H1 (cell line): Measurements from ENCODE around the gene SRSF2. TPM values are rescaled to one million over a fixed set of nuclear protein-coding genes. Genes with fewer than 3 reads are reported as not detected.

Experiments used
- CTCF ChIA-PET: fragments of 300-600 bp; sonication (Branson Sonifier 250); formaldehyde crosslinking; loops from one replicate; lab custom pipeline; 2021; ENCODE audit not compliant: partially characterized antibody; lab: Charles Lee
- POLR2A ChIA-PET: fragments of 300-600 bp; sonication (Branson Sonifier 250); formaldehyde crosslinking; loops from one replicate; lab custom pipeline; 2021; ENCODE audit warnings: inconsistent platforms; ENCODE audit not compliant: partially characterized antibody; lab: Charles Lee
- DNase-seq, 2 experiments: peaks; one replicate each; pipeline versions ENCODE4 v3.0.0 to v3.0.0-alpha.2; 2010 to 2022; ENCODE audit warnings: low spot score in 2 of 2, low read depth in 1 of 2, mixed read lengths in 1 of 2
- FAIRE-seq: peaks from 2 replicates; lab custom pipeline; 2011; peaks lifted over from hg19 to GRCh38; lab: Jason Lieb, UNC
- H2AFZ ChIP-seq: 2 replicates; pipeline ENCODE4 v1.8.1; 2012; ENCODE audit warnings: low read length, inconsistent platforms
- H2AK5ac ChIP-seq: 2 replicates; pipeline ENCODE4 v1.6.1; 2013; ENCODE audit warnings: low read depth, low read length
- H2BK120ac ChIP-seq: replicated peaks from 2 replicates; pipeline ENCODE3; 2013; ENCODE audit warnings: low read depth, low read length, inconsistent platforms
- H2BK12ac ChIP-seq: 2 replicates; pipeline ENCODE4 v1.6.1; 2013; ENCODE audit warnings: low read depth, low read length
- H2BK15ac ChIP-seq: 2 replicates; pipeline ENCODE4 v1.6.1; 2013; ENCODE audit warnings: low read length
- H2BK20ac ChIP-seq: 2 replicates; pipeline ENCODE4 v1.6.1; 2013; ENCODE audit warnings: low read length
- H2BK5ac ChIP-seq: 2 replicates; pipeline ENCODE4 v1.6.1; 2013; ENCODE audit warnings: low read depth, low read length
- H3K14ac ChIP-seq: 2 replicates; pipeline ENCODE4 v1.6.1; 2013; ENCODE audit warnings: inconsistent platforms; ENCODE audit not compliant: insufficient read length
- H3K18ac ChIP-seq: 2 replicates; pipeline ENCODE4 v1.6.1; 2013; ENCODE audit warnings: low read length; ENCODE audit errors: extremely low read depth
- H3K23ac ChIP-seq: 2 replicates; pipeline ENCODE4 v1.6.1; 2013; ENCODE audit warnings: inconsistent platforms; ENCODE audit not compliant: insufficient read length
- H3K23me2 ChIP-seq: 2 replicates; pipeline ENCODE4 v1.6.1; 2013; ENCODE audit warnings: low read depth, low read length
- H3K27ac ChIP-seq: 2 replicates; pipeline ENCODE4 v1.6.1; 2011; ENCODE audit warnings: low read depth, low read length, inconsistent platforms
- H3K27me3 ChIP-seq, 4 experiments: replicated peaks in 1 of 4; 1 replicate in 1 of 4; 2 replicates in 3 of 4; pipeline versions ENCODE4 v1.6.1 to v1.8.1; 2011 to 2013; ENCODE audit warnings: low read length in 3 of 4, mild to moderate bottlenecking in 3 of 4, inconsistent platforms in 2 of 4, mixed read lengths in 2 of 4, moderate library complexity in 1 of 4; ENCODE audit not compliant: control insufficient read depth in 3 of 4, insufficient read depth in 3 of 4; ENCODE audit errors: extremely low read depth in 1 of 4
- H3K36me3 ChIP-seq, 4 experiments: 2 replicates each; pipeline versions ENCODE4 v1.6.1 to v1.8.1; 2011 to 2013; ENCODE audit warnings: mild to moderate bottlenecking in 4 of 4, low read length in 3 of 4, moderate library complexity in 2 of 4, control low read depth in 1 of 4, inconsistent platforms in 1 of 4; ENCODE audit not compliant: insufficient read depth in 4 of 4, control insufficient read depth in 2 of 4
- H3K4ac ChIP-seq: replicated peaks from 2 replicates; pipeline ENCODE3; 2013; ENCODE audit warnings: low read length, low read depth, mixed read lengths, inconsistent platforms; ENCODE audit not compliant: insufficient read length
- H3K4me1 ChIP-seq, 4 experiments: replicated peaks in 1 of 4; 1 replicate in 1 of 4; 2 replicates in 3 of 4; pipeline versions ENCODE4 v1.6.1 to v1.8.1; 2011 to 2013; ENCODE audit warnings: low read length in 3 of 4, inconsistent platforms in 2 of 4, mixed read lengths in 1 of 4; ENCODE audit not compliant: insufficient read depth in 4 of 4, control insufficient read depth in 3 of 4
- H3K4me2 ChIP-seq, 2 experiments: 2 replicates each; pipeline versions ENCODE4 v1.6.1 to v1.8.1; 2011 to 2013; ENCODE audit warnings: low read depth in 2 of 2, low read length in 2 of 2, control low read depth in 1 of 2, inconsistent platforms in 1 of 2, mild to moderate bottlenecking in 1 of 2; ENCODE audit not compliant: insufficient read depth in 1 of 2
- H3K4me3 ChIP-seq, 4 experiments: fragments of 200-600, 300-600 bp in 1 of 4; sonication (generic), shearing (Covaris generic), sonication (Bioruptor Twin) in 1 of 4; 2 replicates each; pipeline versions ENCODE4 v1.5.1 to v1.8.1; 2011 to 2016; ENCODE audit warnings: low read length in 4 of 4, low read depth in 3 of 4, control low read depth in 2 of 4, inconsistent platforms in 2 of 4, mild to moderate bottlenecking in 2 of 4, mixed read lengths in 1 of 4, moderate library complexity in 1 of 4; ENCODE audit not compliant: insufficient read depth in 2 of 4; ENCODE audit errors: extremely low read depth in 1 of 4
- H3K56ac ChIP-seq: replicated peaks from 2 replicates; pipeline ENCODE3; 2013; ENCODE audit warnings: low read depth, mild to moderate bottlenecking, mixed read lengths, low read length, inconsistent platforms; ENCODE audit not compliant: insufficient read length
- H3K79me1 ChIP-seq: 2 replicates; pipeline ENCODE4 v1.6.1; 2013; ENCODE audit warnings: low read depth, low read length, control low read depth
- H3K79me2 ChIP-seq, 2 experiments: 2 replicates each; pipeline versions ENCODE4 v1.6.1 to v1.8.1; 2012 to 2013; ENCODE audit warnings: low read length in 2 of 2, mild to moderate bottlenecking in 2 of 2, inconsistent platforms in 1 of 2; ENCODE audit not compliant: insufficient read depth in 2 of 2, control insufficient read depth in 1 of 2
- H3K9ac ChIP-seq, 4 experiments: replicated peaks in 1 of 4; 1 replicate in 1 of 4; 2 replicates in 3 of 4; pipeline versions ENCODE4 v1.6.1 to v1.8.1; 2011 to 2013; ENCODE audit warnings: low read depth in 3 of 4, low read length in 3 of 4, control low read depth in 2 of 4, mild to moderate bottlenecking in 2 of 4, moderate library complexity in 2 of 4, inconsistent platforms in 1 of 4; ENCODE audit errors: extremely low read depth in 1 of 4
- H3K9me3 ChIP-seq, 2 experiments: 2 replicates each; pipeline versions ENCODE4 v1.6.1 to v1.8.1; 2012 to 2013; ENCODE audit warnings: mild to moderate bottlenecking in 2 of 2, moderate library complexity in 2 of 2, control low read depth in 1 of 2, inconsistent platforms in 1 of 2, low read depth in 1 of 2, low read length in 1 of 2, mixed read lengths in 1 of 2; ENCODE audit not compliant: insufficient read depth in 2 of 2
- H4K20me1 ChIP-seq, 2 experiments: replicated peaks in 1 of 2; 2 replicates each; pipeline versions ENCODE3 to v1.8.1; 2011 to 2013; ENCODE audit warnings: inconsistent platforms in 2 of 2, low read length in 2 of 2, mild to moderate bottlenecking in 1 of 2; ENCODE audit not compliant: insufficient read depth in 2 of 2, control insufficient read depth in 1 of 2
- H4K5ac ChIP-seq: 2 replicates; pipeline ENCODE4 v1.6.1; 2013; ENCODE audit warnings: low read length, low read depth, mixed read lengths, inconsistent platforms; ENCODE audit not compliant: insufficient read length
- H4K8ac ChIP-seq: 2 replicates; pipeline ENCODE4 v1.8.0; 2013; ENCODE audit warnings: mild to moderate bottlenecking, moderate library complexity, low read length, inconsistent platforms; ENCODE audit not compliant: insufficient read depth; ENCODE audit errors: extremely low read depth
- H4K91ac ChIP-seq: replicated peaks from 2 replicates; pipeline ENCODE3; 2013; ENCODE audit warnings: low read length, mixed read lengths, inconsistent platforms; ENCODE audit not compliant: insufficient read length
- BACH1 ChIP-seq: IDR thresholded peaks from 2 replicates; pipeline ENCODE4 v1.6.1; 2012; ENCODE audit warnings: low read length, improper control_type of control experiment
- BCL11A ChIP-seq, 2 experiments: IDR thresholded peaks; one replicate each; pipeline ENCODE4 v1.6.1; 2011; ENCODE audit warnings: low read depth in 2 of 2, low read length in 2 of 2, mild to moderate bottlenecking in 2 of 2
- BRCA1 ChIP-seq: IDR thresholded peaks from 2 replicates; pipeline ENCODE4 v1.6.1; 2012; ENCODE audit warnings: low read depth, low read length, improper control_type of control experiment
- GTF2F1 ChIP-seq: IDR thresholded peaks from 2 replicates; pipeline ENCODE4 v1.6.1; 2012; ENCODE audit warnings: low read depth, low read length, improper control_type of control experiment, borderline replicate concordance
- HDAC2 ChIP-seq, 2 experiments: fragments of 300-600 bp in 1 of 2; sonication (generic) in 1 of 2; IDR thresholded peaks; 2 replicates each; pipeline ENCODE4 v1.6.1; 2011 to 2012; ENCODE audit warnings: low read depth in 2 of 2, low read length in 2 of 2, mild to moderate bottlenecking in 2 of 2, moderate library complexity in 2 of 2, borderline replicate concordance in 1 of 2, inconsistent platforms in 1 of 2
- HDAC6 ChIP-seq: IDR thresholded peaks from one replicate; pipeline ENCODE4 v1.7.1; 2012; ENCODE audit warnings: low read depth, mild to moderate bottlenecking, inconsistent platforms, low read length, moderate library complexity
- JUND ChIP-seq: IDR thresholded peaks from 2 replicates; pipeline ENCODE4 v1.6.1; 2011; ENCODE audit warnings: mild to moderate bottlenecking, improper control_type of control experiment, low read length
- PHF8 ChIP-seq: fragments of 200-600 bp; sonication (generic); conservative IDR thresholded peaks from 2 replicates; pipeline ENCODE4 v1.7.1; 2012; ENCODE audit warnings: low read depth, mild to moderate bottlenecking, inconsistent platforms, low read length, moderate library complexity
- TCF12 ChIP-seq: IDR thresholded peaks from 2 replicates; pipeline ENCODE4 v1.6.1; 2011; ENCODE audit warnings: low read depth, mild to moderate bottlenecking, low read length
- WGBS, 2 experiments: shearing (Covaris generic) in 1 of 2; methylation state at CpG; one replicate each; pipeline versions ENCODE4 v1.1.6 to v1.1.7; 2013 to 2015; ENCODE audit warnings: low lambda C conversion rate in 2 of 2, mixed read lengths in 2 of 2, inconsistent platforms in 1 of 2, low coverage in 1 of 2, missing lambda C conversion rate in 1 of 2; ENCODE audit not compliant: insufficient replicate concordance in 2 of 2, insufficient coverage in 1 of 2, insufficient read length in 1 of 2; ENCODE audit errors: extremely low coverage in 1 of 2, missing lambda C conversion rate in 1 of 2; 5-methylcytosine and 5-hydroxymethylcytosine counted together
- polyA plus RNA-seq, 7 experiments: library from polyadenylated mRNA; depleted of rRNA in 3 of 7; stranded (reverse) in 5 of 7; unstranded in 2 of 7; fragments of >200 nt in 5 of 7; fragments of 200-250 nt in 2 of 7; gene quantifications; 1 replicate in 5 of 7; 2 replicates in 1 of 7; 4 replicates in 1 of 7; pipeline versions ENCODE4 v1.2.1 to v1.2.3, GENCODE V29; 2011 to 2013; ENCODE audit warnings: missing spikeins in 2 of 7, mixed read lengths in 2 of 7
- total RNA-seq: library from RNA; stranded (reverse); fragmentation: NEBNext Ultra II Directional; extraction: Animal tissue kit (Norgen Biotek cat#: 25700); gene quantifications from 2 replicates; pipeline ENCODE4 v1.2.1, GENCODE V29; 2021
- TF ChIP-seq, protein P1 (sequence below): IDR thresholded peaks from 2 replicates; pipeline ENCODE4 v1.6.1; 2011; ENCODE audit warnings: low read length, improper control_type of control experiment

Gene SRSF2
- total and polyA plus RNA-seq, 2 of the 8 experiments (the other 6 are each of a cell fraction or from before 2014, with no cell fraction given), result 397 to 401 TPM

DNA sequence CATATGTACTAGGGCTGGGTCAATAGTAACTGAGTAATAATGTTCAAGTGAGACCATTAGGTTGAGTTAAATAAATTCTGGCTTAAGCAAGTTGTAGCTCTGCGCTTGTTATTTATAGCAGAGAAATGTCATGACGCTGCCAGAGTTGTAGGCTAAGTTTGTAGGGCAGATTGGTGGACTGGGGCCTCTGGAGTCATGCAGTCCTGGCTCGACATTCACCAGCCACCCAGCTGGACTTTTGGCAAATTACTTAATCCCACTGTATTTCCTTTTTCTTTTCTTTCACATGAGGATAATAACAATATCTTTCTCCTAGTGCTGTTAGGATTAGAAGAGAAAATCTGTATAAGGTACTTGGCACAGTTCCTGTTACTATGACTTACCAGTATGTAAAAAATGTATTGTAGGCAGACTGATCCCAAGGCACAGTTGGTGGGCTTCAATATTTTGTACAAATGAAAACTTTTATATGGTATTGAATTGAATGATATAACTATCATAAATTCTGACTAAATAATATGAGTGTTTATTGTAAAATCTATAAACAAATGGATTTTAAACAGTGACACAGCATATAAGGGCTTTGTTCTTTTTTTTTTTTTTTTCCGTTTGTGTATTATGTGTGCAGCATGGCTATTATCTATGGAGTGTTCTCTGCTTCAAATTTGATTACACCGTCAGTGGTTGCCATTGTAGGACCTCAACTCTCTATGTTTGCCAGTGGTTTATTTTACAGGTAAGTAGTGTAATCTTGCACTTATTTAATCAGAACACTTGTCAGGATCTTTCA is 3.4 kb upstream of the SRSF2 start:
- peaks cover 0 to 7% (median 3%) of the 10 kb centered on the region in 4 experiments; a peak in 5 of 7 replicates for H3K4me1 ChIP-seq
- H3K4me2 ChIP-seq, result no peak overlapping the region
- POLR2A ChIA-PET, result interaction anchor here (0.6 to 9.2 kb wide), 2 partner anchors 15 to 143 kb away, joined by 3 to 181 read pairs; partner anchors contain the start of genes JMJD6 and METTL23
- no peak for TF ChIP-seq TCF12
- TF ChIP-seq BRCA1, result no peak
- no peak for TF ChIP-seq PHF8
- no peak for TF ChIP-seq GTF2F1
- no peak for TF ChIP-seq BACH1
- TF ChIP-seq HDAC2 (IDR thresholded peaks at IDR 0.05; ENCODE audit: borderline replicate concordance in 1 of 2, low read depth in 2 of 2, low read length in 2 of 2), result no peak
- TF ChIP-seq BCL11A (IDR thresholded peaks at IDR 0.05; ENCODE audit: low read depth in 2 of 2, low read length in 2 of 2), result no peak
- no peak for TF ChIP-seq JUND
- TF ChIP-seq HDAC6, result no peak
- TF ChIP-seq, protein P1, sequence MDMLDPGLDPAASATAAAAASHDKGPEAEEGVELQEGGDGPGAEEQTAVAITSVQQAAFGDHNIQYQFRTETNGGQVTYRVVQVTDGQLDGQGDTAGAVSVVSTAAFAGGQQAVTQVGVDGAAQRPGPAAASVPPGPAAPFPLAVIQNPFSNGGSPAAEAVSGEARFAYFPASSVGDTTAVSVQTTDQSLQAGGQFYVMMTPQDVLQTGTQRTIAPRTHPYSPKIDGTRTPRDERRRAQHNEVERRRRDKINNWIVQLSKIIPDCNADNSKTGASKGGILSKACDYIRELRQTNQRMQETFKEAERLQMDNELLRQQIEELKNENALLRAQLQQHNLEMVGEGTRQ, result no peak

More for the DNA sequence above, 3.4 kb upstream of the SRSF2 start:
- Histone ChIP-seq H2AFZ (no peak overlapping the region), H4K8ac (no peak overlapping the region), H2AK5ac (no peak overlapping the region), H3K27me3 (no peaks in the 10 kb centered on the region), H3K27ac (no peak overlapping the region), H3K9ac (no peak overlapping the region), H4K91ac (no peak overlapping the region), H2BK20ac (no peak overlapping the region), H4K20me1 (peaks cover 5 to 8% of the 10 kb centered on the region in 2 experiments), H2BK5ac (no peak overlapping the region), H3K4me3 (no peak overlapping the region), H3K56ac (no peak overlapping the region), H4K5ac (no peak overlapping the region), H3K23me2 (peaks cover 8% of the 10 kb centered on the region; the same call in 1 of the 2 replicates), H3K79me1 (no peaks in the 10 kb centered on the region), H3K36me3 (peaks cover 3 to 29% (median 14%) of the 10 kb centered on the region in 4 experiments; a peak in 7 of 8 replicates), H3K18ac (no peak overlapping the region), H3K23ac (no peak overlapping the region), H3K4ac (no peak overlapping the region), H3K9me3 (no peaks in the 10 kb centered on the region), H2BK15ac (no peak overlapping the region), H3K79me2 (peaks cover 15 to 31% of the 10 kb centered on the region in 2 experiments), H2BK12ac (no peak overlapping the region), H3K14ac (no peak overlapping the region), H2BK120ac (no peak overlapping the region)
- 89% methylated on average over 5 of the region's 5 CpGs; no CpG with 5 or more reads in 1 of the 2 experiments for WGBS, 2 experiments
- CTCF ChIA-PET, result interaction anchor here (0.6 to 1.5 kb wide), 4 partner anchors 25 to 1286 kb away, joined by 3 to 6 read pairs (median 4); no protein-coding TSS in a partner anchor
- DNase-seq (no peak), FAIRE-seq (no peak)
